ENCODE measurements around the gene NECTIN3.

NECTIN3 gene

GRCh38 chr3:111070772-111071256 lies 802 bp upstream of the NECTIN3 start:
- DNase-seq (no peak), ATAC-seq (replicated peaks) (peak; percentile 15 to 18)
- Mint-ChIP-seq H3K9me3 (no peaks in the 10 kb centered on the region), H3K4me3 (peak overlapping the region; percentile 85 to 86), H3K27ac (peak overlapping the region; percentile 63), H3K4me1 (peaks cover 14 to 32% of the 10 kb centered on the region in 2 donors), H3K36me3 (no peaks in the 10 kb centered on the region), H3K27me3 (peaks cover 49 to 58% of the 10 kb centered on the region in 2 donors)

GRCh38 chr3:111072031-111072921 lies 660 bp downstream of the NECTIN3 start:
- Mint-ChIP-seq H3K27ac (peak overlapping the region; percentile 65), H3K27me3 (peaks cover 49 to 58% of the 10 kb centered on the region in 2 donors), H3K9me3 (no peaks in the 10 kb centered on the region), H3K36me3 (no peaks in the 10 kb centered on the region), H3K4me3 (peak overlapping the region; percentile 75 to 85), H3K4me1 (peaks cover 14 to 32% of the 10 kb centered on the region in 2 donors)
- ATAC-seq (replicated peaks) (peak; percentile 33 to 41), DNase-seq (peak; percentile 1)

GRCh38 chr3:111073218-111073617 lies 1.6 kb downstream of the NECTIN3 start:
- Mint-ChIP-seq H3K9me3 (no peaks in the 10 kb centered on the region), H3K4me1 (peaks cover 14 to 32% of the 10 kb centered on the region in 2 donors), H3K27ac (no peak overlapping the region), H3K4me3 (peak overlapping the region in 1 of 2 donors; percentile 75), H3K27me3 (peaks cover 45 to 58% of the 10 kb centered on the region in 2 donors), H3K36me3 (no peaks in the 10 kb centered on the region)
- ATAC-seq (replicated peaks) = no peak
- no peak for DNase-seq

GRCh38 chr3:111076732-111077131 lies 5.1 kb downstream of the NECTIN3 start:
- DNase-seq (no peak), ATAC-seq (replicated peaks) (no peak)
- Mint-ChIP-seq H3K4me3 (no peak overlapping the region), H3K9me3 (no peaks in the 10 kb centered on the region), H3K4me1 (peaks cover 8 to 16% of the 10 kb centered on the region in 2 donors), H3K27ac (no peak overlapping the region), H3K27me3 (peaks cover 31 to 38% of the 10 kb centered on the region in 2 donors), H3K36me3 (no peaks in the 10 kb centered on the region)

GRCh38 chr3:111077369-111077768 lies 5.8 kb downstream of the NECTIN3 start:
- Mint-ChIP-seq H3K4me1 (peaks cover 7 to 14% of the 10 kb centered on the region in 2 donors), H3K4me3 (no peak overlapping the region), H3K27me3 (peaks cover 30 to 31% of the 10 kb centered on the region in 2 donors), H3K9me3 (no peaks in the 10 kb centered on the region), H3K27ac (no peak overlapping the region), H3K36me3 (no peaks in the 10 kb centered on the region)
- DNase-seq = no peak
- ATAC-seq (replicated peaks) = no peak

- no peak for DNase-seq
- ATAC-seq (replicated peaks) = no peak
- Mint-ChIP-seq H3K36me3 (no peaks in the 10 kb centered on the region), H3K27ac (no peak overlapping the region), H3K4me3 (no peak overlapping the region), H3K27me3 (peaks cover under 1 to 3% of the 10 kb centered on the region in 2 donors), H3K4me1 (no peaks in the 10 kb centered on the region), H3K9me3 (no peaks in the 10 kb centered on the region)
Observed at GRCh38 chr3:111080413-111080812, 8.8 kb downstream of the NECTIN3 start.

GRCh38 chr3:111081008-111081545 lies 9.5 kb downstream of the NECTIN3 start:
- H3K4me1 Mint-ChIP-seq = no peaks in the 10 kb centered on the region
- H3K27ac Mint-ChIP-seq = no peak overlapping the region
- peaks cover 0 to 3% of the 10 kb centered on the region in 2 donors for H3K27me3 Mint-ChIP-seq
- DNase-seq (no peak), ATAC-seq (replicated peaks) (no peak)
- H3K9me3 Mint-ChIP-seq = no peaks in the 10 kb centered on the region
- no peaks in the 10 kb centered on the region for H3K36me3 Mint-ChIP-seq
- H3K4me3 Mint-ChIP-seq = no peak overlapping the region

- no peaks in the 10 kb centered on the region for H3K9me3 Mint-ChIP-seq
- no peaks in the 10 kb centered on the region for H3K4me1 Mint-ChIP-seq
- DNase-seq (no peak), ATAC-seq (replicated peaks) (no peak)
- H3K36me3 Mint-ChIP-seq = no peaks in the 10 kb centered on the region
- H3K4me3 Mint-ChIP-seq = no peak overlapping the region
- no peaks in the 10 kb centered on the region for H3K27me3 Mint-ChIP-seq
- H3K27ac Mint-ChIP-seq = no peak overlapping the region
Observed at GRCh38 chr3:111084911-111085310, 13.3 kb downstream of the NECTIN3 start.

GRCh38 chr3:111087924-111088469 lies 16.4 kb downstream of the NECTIN3 start:
- no peaks in the 10 kb centered on the region for H3K4me1 Mint-ChIP-seq
- DNase-seq (no peak), ATAC-seq (replicated peaks) (no peak)
- no peaks in the 10 kb centered on the region for H3K27me3 Mint-ChIP-seq
- H3K9me3 Mint-ChIP-seq = no peaks in the 10 kb centered on the region
- H3K4me3 Mint-ChIP-seq = no peak overlapping the region
- H3K36me3 Mint-ChIP-seq = no peaks in the 10 kb centered on the region
- no peak overlapping the region for H3K27ac Mint-ChIP-seq

- Mint-ChIP-seq H3K27ac (no peak overlapping the region), H3K27me3 (peaks cover 0 to 6% of the 10 kb centered on the region in 2 donors), H3K9me3 (peaks cover 5 to 6% of the 10 kb centered on the region in 2 donors), H3K36me3 (no peaks in the 10 kb centered on the region), H3K4me1 (no peaks in the 10 kb centered on the region), H3K4me3 (no peak overlapping the region)
- ATAC-seq (replicated peaks) (no peak), DNase-seq (no peak)
Observed at GRCh38 chr3:111096487-111097209, 25.0 kb downstream of the NECTIN3 start.

- Mint-ChIP-seq H3K36me3 (no peaks in the 10 kb centered on the region), H3K9me3 (peaks cover 0 to 8% of the 10 kb centered on the region in 2 donors), H3K4me3 (no peak overlapping the region), H3K4me1 (no peaks in the 10 kb centered on the region), H3K27ac (no peak overlapping the region), H3K27me3 (peaks cover 0 to 12% of the 10 kb centered on the region in 2 donors)
- no peak for DNase-seq
- no peak for ATAC-seq (replicated peaks)
Observed at GRCh38 chr3:111103807-111104206, 32.2 kb downstream of the NECTIN3 start.

- Mint-ChIP-seq H3K4me3 (no peak overlapping the region), H3K9me3 (peaks cover 0 to 8% of the 10 kb centered on the region in 2 donors), H3K27me3 (peaks cover 0 to 12% of the 10 kb centered on the region in 2 donors), H3K27ac (no peak overlapping the region), H3K36me3 (no peaks in the 10 kb centered on the region), H3K4me1 (no peaks in the 10 kb centered on the region)
- no peak for DNase-seq
- ATAC-seq (replicated peaks) = no peak
Observed at GRCh38 chr3:111106993-111107661, 35.5 kb downstream of the NECTIN3 start.

GRCh38 chr3:111107662-111108035 lies 36.0 kb downstream of the NECTIN3 start:
- ATAC-seq (replicated peaks) (no peak), DNase-seq (no peak)
- Mint-ChIP-seq H3K9me3 (peaks cover 0 to 8% of the 10 kb centered on the region in 2 donors), H3K36me3 (no peaks in the 10 kb centered on the region), H3K27me3 (peaks cover 0 to 12% of the 10 kb centered on the region in 2 donors), H3K4me3 (no peak overlapping the region), H3K27ac (no peak overlapping the region), H3K4me1 (no peaks in the 10 kb centered on the region)

- no peaks in the 10 kb centered on the region for H3K4me1 Mint-ChIP-seq
- ATAC-seq (replicated peaks) = no peak
- no peak for DNase-seq
- H3K36me3 Mint-ChIP-seq = no peaks in the 10 kb centered on the region
- H3K27ac Mint-ChIP-seq = no peak overlapping the region
- H3K9me3 Mint-ChIP-seq = no peaks in the 10 kb centered on the region
- peaks cover 4 to 12% of the 10 kb centered on the region in 2 donors for H3K27me3 Mint-ChIP-seq
- H3K4me3 Mint-ChIP-seq = no peak overlapping the region
Observed at GRCh38 chr3:111112913-111113312, 41.3 kb downstream of the NECTIN3 start.
